CD4-positive, alpha-beta memory T cell (primary cell): ENCODE measurements around the gene TNFSF13. TPM values are rescaled to one million over a fixed set of nuclear protein-coding genes. Genes with fewer than 3 reads are reported as not detected.

Experiments used
- CTCF ChIA-PET: fragments of 350-600 bp; sonication (Branson Sonifier 250); formaldehyde crosslinking; loops from one replicate; lab custom pipeline; 2021; ENCODE audit warnings: inconsistent platforms; ENCODE audit not compliant: partially characterized antibody; lab: Charles Lee
- POLR2A ChIA-PET: fragments of 350-600 bp; sonication (Branson Sonifier 250); formaldehyde crosslinking; loops from one replicate; lab custom pipeline; 2021; ENCODE audit not compliant: partially characterized antibody; lab: Charles Lee
- DNase-seq, 5 donors: peaks; one replicate each; pipeline versions ENCODE4 v3.0.0 to v3.0.0-alpha.2; 2020 to 2022; ENCODE audit warnings: mixed read lengths in 1 of 5
- H3K27ac ChIP-seq: one replicate; pipeline ENCODE4 v1.7.0; 2013; ENCODE audit warnings: low read depth, low read length
- H3K27me3 ChIP-seq: 2 replicates; pipeline ENCODE4 v1.7.0; 2013; ENCODE audit warnings: mild to moderate bottlenecking, low read length, moderate library complexity; ENCODE audit not compliant: insufficient read depth
- H3K36me3 ChIP-seq: 2 replicates; pipeline ENCODE4 v1.7.0; 2013; ENCODE audit warnings: mild to moderate bottlenecking, low read length, moderate library complexity; ENCODE audit not compliant: insufficient read depth
- H3K4me1 ChIP-seq: 2 replicates; pipeline ENCODE4 v1.7.0; 2013; ENCODE audit warnings: mild to moderate bottlenecking, low read length, moderate library complexity; ENCODE audit not compliant: insufficient read depth
- H3K4me3 ChIP-seq, 2 donors: one replicate each; pipeline ENCODE4 v1.7.0; 2013; ENCODE audit warnings: low read length in 2 of 2, mild to moderate bottlenecking in 1 of 2
- H3K9me3 ChIP-seq, 2 donors: one replicate each; pipeline ENCODE4 v1.7.0; 2013; ENCODE audit warnings: low read length in 2 of 2, control low read depth in 1 of 2; ENCODE audit not compliant: control insufficient read depth in 1 of 2
- H3K27ac Mint-ChIP-seq, 7 donors: one replicate each; pipeline ENCODE4 v1.8.0; 2020 to 2021; ENCODE audit warnings: mixed read lengths in 7 of 7, mild to moderate bottlenecking in 6 of 7, inconsistent platforms in 3 of 7, moderate library complexity in 3 of 7
- H3K27me3 Mint-ChIP-seq, 2 donors: one replicate each; pipeline ENCODE4 v1.8.0; 2020 to 2021; ENCODE audit warnings: mixed read lengths in 2 of 2
- H3K36me3 Mint-ChIP-seq, 2 donors: one replicate each; pipeline ENCODE4 v1.8.0; 2020 to 2021; ENCODE audit warnings: mixed read lengths in 2 of 2, inconsistent platforms in 1 of 2, mild to moderate bottlenecking in 1 of 2
- H3K4me1 Mint-ChIP-seq, 4 donors: one replicate each; pipeline ENCODE4 v1.8.0; 2020 to 2021; ENCODE audit warnings: mixed read lengths in 4 of 4, mild to moderate bottlenecking in 1 of 4
- H3K4me3 Mint-ChIP-seq, 8 donors: one replicate each; pipeline ENCODE4 v1.8.0; 2020 to 2021; ENCODE audit warnings: mixed read lengths in 8 of 8, mild to moderate bottlenecking in 7 of 8, moderate library complexity in 6 of 8, inconsistent platforms in 3 of 8
- H3K9me3 Mint-ChIP-seq, 8 donors: one replicate each; pipeline ENCODE4 v1.8.0; 2020 to 2021; ENCODE audit warnings: mixed read lengths in 8 of 8, mild to moderate bottlenecking in 5 of 8, inconsistent platforms in 3 of 8, moderate library complexity in 1 of 8
- intact Hi-C: fragments of 100-400 bp; cut with micrococcal nuclease; formaldehyde crosslinking; loops from one replicate; pipeline ENCODE4 v1.15.1; 2023
- polyA plus RNA-seq, 2 donors: library from polyadenylated mRNA; unstranded; fragments of 300-500 nt; fragmentation: Illumina TruSeq; gene quantifications; one replicate each; pipeline ENCODE4 v1.2.3, GENCODE V29; 2021
- total RNA-seq, 2 experiments: library from RNA; stranded (reverse); gene quantifications; one replicate each; pipeline ENCODE4 v1.2.3, GENCODE V29; 2021

TNFSF13 gene
- total and polyA plus RNA-seq, 4 experiments from 2014 or later = 0.68 to 3.8 (median 2.9) TPM; not detected in 1

DNA sequence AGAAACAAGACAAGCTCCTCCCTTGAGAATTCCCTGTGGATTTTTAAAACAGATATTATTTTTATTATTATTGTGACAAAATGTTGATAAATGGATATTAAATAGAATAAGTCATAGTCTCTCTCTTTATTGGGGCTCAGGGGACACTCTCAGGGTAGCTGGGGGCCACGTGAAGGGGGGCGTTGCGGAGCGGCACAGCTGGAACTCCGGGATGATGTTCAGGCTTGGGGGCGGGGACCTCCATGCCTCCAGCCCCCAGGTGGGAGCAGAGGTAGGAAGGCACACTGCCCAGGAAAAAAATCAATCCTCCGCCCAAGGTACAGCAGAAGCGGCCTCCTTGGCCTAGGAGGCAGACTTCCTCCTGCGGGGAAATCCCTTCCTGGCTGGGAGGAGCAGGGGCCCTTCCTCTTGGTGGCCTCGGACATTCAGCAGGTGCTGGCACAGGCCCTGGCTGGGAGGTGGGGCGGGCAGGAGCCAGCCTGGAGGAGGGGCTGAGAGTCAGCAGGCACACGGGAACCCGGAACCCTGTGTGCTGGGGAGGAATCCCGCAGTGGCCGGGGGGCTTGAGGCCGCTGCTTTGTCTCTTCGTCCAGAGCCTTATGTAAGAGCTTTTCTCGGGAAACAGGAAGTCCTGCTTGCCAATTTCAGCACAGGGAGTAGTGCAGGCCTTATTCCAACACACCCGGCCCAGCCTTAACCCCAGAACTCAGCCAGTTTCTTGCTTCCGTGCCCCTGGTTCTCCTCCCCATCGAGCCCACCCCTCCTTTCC lies 591 bp upstream of the TNFSF13 start:
- DNase-seq = no peak
- Histone ChIP-seq H3K27ac (no peak overlapping the region), H3K36me3 (peaks cover 7% of the 10 kb centered on the region), H3K4me1 (peaks cover 42% of the 10 kb centered on the region), H3K9me3 (no peaks in the 10 kb centered on the region), H3K4me3 (no peak overlapping the region), H3K27me3 (no peaks in the 10 kb centered on the region)
- Mint-ChIP-seq H3K9me3 (no peaks in the 10 kb centered on the region), H3K27me3 (no peaks in the 10 kb centered on the region), H3K4me3 (no peak overlapping the region), H3K4me1 (peaks cover 36 to 51% (median 40%) of the 10 kb centered on the region in 4 donors), H3K27ac (peak overlapping the region in 2 of 7 donors; percentile 10 to 59), H3K36me3 (peaks cover 24 to 29% of the 10 kb centered on the region in 2 donors)
- ChIA-PET CTCF (interaction anchor here (1.1 to 4.5 kb wide), 5 partner anchors 42 to 202 kb away, joined by 3 to 173 read pairs (median 6); partner anchors contain the start of genes TMEM95 and WRAP53), POLR2A (interaction anchor here (0.6 to 7.8 kb wide), 6 partner anchors 9 to 210 kb away, joined by 3 to 56 read pairs (median 5); partner anchors contain the start of genes POLR2A, TNFSF12 and TP53)
- intact Hi-C loops = no loop called here

DNA sequence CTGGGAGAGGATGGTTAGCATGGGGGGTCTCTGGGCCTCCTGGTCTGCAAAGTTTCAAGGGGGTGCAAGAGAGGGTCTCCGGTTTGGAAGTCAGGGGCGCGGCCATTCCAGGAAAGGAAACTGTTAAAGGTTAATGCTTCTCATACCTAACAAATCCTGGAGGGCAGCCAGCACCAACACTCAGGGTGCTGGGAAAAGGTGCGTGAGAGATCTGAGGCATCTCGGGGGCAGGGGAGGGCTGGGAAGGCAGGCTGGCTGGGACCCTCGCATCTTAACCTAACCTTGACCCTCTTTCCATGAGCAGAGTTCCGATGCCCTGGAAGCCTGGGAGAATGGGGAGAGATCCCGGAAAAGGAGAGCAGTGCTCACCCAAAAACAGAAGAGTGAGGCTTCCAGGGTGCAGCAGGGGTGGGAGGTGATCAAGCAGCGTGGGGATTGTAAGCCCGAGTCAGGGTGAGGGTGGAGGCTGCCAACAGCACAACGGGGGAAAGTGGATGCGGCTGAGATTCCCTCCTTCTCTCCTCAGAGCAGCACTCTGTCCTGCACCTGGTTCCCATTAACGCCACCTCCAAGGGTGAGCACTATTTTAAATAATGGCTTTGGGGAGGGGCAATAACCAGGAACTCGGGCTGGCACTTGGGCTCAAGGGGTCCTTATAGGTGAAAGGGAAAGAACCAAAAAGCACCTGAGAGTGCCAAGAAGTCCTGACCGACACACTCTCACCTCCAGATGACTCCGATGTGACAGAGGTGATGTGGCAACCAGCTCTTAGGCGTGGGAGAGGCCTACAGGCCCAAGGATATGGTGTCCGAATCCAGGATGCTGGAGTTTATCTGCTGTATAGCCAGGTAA lies 996 bp downstream of the TNFSF13 start:
- no peaks in the 10 kb centered on the region for H3K9me3 ChIP-seq
- DNase-seq = no peak
- Mint-ChIP-seq H3K27me3 (no peaks in the 10 kb centered on the region), H3K4me1 (peaks cover 32 to 46% (median 37%) of the 10 kb centered on the region in 4 donors), H3K9me3 (no peaks in the 10 kb centered on the region), H3K36me3 (peaks cover 20 to 29% of the 10 kb centered on the region in 2 donors), H3K4me3 (peak overlapping the region in 3 of 8 donors; percentile 20 to 92 (median 39)), H3K27ac (peak overlapping the region in 3 of 7 donors; percentile 95 to 99 (median 95))
- no peak overlapping the region for H3K4me3 ChIP-seq
- POLR2A ChIA-PET = interaction anchor here (1.0 to 7.8 kb wide), 16 partner anchors 11 to 354 kb away, joined by 3 to 72 read pairs (median 18); partner anchors contain the start of genes ACAP1, MPDU1, POLR2A and TMEM102
- CTCF ChIA-PET = interaction anchor here (0.9 to 4.9 kb wide), 25 partner anchors 7 to 513 kb away, joined by 3 to 173 read pairs (median 8); partner anchors contain the start of genes ACAP1, CD68, SOX15 and TMEM102
- intact Hi-C loops = no loop called here
- no peaks in the 10 kb centered on the region for H3K27me3 ChIP-seq
- H3K36me3 ChIP-seq = peaks cover 15% of the 10 kb centered on the region
- H3K4me1 ChIP-seq = peaks cover 42% of the 10 kb centered on the region
- no peak overlapping the region for H3K27ac ChIP-seq

DNA sequence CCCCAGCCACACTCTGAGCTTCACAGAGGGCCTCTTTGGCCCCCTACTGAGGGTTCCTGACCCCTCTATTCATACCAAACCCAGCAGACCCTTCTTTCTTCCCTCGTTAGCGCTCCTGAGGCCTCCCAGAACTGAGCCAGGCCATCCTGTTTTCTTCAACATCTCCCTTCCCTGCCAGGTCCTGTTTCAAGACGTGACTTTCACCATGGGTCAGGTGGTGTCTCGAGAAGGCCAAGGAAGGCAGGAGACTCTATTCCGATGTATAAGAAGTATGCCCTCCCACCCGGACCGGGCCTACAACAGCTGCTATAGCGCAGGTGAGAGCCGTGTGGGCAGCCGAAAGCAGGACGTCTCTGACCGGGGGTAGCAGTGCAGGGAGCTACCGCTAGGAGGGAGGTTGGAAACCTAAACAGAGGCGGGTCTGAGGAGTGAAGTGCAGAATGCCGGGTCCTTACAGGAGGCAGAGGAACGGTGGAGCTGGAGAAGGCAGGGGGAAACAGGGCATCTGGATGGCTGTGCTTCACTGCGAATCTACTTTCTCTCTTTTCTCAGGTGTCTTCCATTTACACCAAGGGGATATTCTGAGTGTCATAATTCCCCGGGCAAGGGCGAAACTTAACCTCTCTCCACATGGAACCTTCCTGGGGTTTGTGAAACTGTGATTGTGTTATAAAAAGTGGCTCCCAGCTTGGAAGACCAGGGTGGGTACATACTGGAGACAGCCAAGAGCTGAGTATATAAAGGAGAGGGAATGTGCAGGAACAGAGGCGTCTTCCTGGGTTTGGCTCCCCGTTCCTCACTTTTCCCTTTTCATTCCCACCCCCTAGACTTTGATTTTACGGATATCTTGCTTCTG lies 1.9 kb downstream of the TNFSF13 start:
- Histone ChIP-seq H3K4me1 (peaks cover 38% of the 10 kb centered on the region), H3K4me3 (no peak overlapping the region), H3K27me3 (no peaks in the 10 kb centered on the region), H3K9me3 (no peaks in the 10 kb centered on the region), H3K36me3 (peaks cover 23% of the 10 kb centered on the region), H3K27ac (peak overlapping the region; percentile 96)
- peaks cover 17 to 33% of the 10 kb centered on the region in 2 donors for H3K36me3 Mint-ChIP-seq
- ChIA-PET POLR2A (interaction anchor here (0.6 to 7.8 kb wide), 25 partner anchors 8 to 355 kb away, joined by 3 to 72 read pairs (median 9); partner anchors contain the start of genes ACAP1, DVL2, MPDU1 and POLR2A), CTCF (interaction anchor here (0.7 to 4.9 kb wide), 54 partner anchors 8 to 514 kb away, joined by 3 to 173 read pairs (median 5); partner anchors contain the start of genes ACAP1, CD68, PLSCR3 and SLC2A4)
- H3K4me1 Mint-ChIP-seq = peaks cover 28 to 41% (median 34%) of the 10 kb centered on the region in 4 donors
- no peaks in the 10 kb centered on the region for H3K27me3 Mint-ChIP-seq
- intact Hi-C loops = loop anchor here (1.0 kb wide), 11 partner anchors 12 to 280 kb away; partner anchors contain the start of genes MPDU1 and WRAP53
- no peaks in the 10 kb centered on the region for H3K9me3 Mint-ChIP-seq
- peak in 2 of 5 donors; percentile 36 to 75 for DNase-seq
- peak overlapping the region; percentile 89 to 98 (median 94) for H3K4me3 Mint-ChIP-seq
- H3K27ac Mint-ChIP-seq = peak overlapping the region; percentile 95 to 99 (median 97)

DNA sequence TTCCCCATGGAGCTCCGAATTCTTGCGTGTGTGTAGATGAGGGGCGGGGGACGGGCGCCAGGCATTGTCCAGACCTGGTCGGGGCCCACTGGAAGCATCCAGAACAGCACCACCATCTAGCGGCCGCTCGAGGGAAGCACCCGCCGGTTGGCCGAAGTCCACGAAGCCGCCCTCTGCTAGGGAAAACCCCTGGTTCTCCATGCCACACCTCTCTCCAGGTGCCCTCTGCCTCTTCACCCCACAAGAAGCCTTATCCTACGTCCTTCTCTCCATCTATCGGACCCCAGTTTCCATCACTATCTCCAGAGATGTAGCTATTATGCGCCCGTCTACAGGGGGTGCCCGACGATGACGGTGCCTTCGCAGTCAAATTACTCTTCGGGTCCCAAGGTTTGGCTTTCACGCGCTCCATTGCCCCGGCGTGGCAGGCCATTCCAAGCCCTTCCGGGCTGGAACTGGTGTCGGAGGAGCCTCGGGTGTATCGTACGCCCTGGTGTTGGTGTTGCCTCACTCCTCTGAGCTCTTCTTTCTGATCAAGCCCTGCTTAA lies 2.6 kb downstream of the TNFSF13 start:
- intact Hi-C loops = loop anchor here (1.0 kb wide), 11 partner anchors 11 to 281 kb away; partner anchors contain the start of genes MPDU1 and WRAP53
- Histone ChIP-seq H3K4me3 (peak overlapping the region; percentile 72 to 84), H3K4me1 (peaks cover 37% of the 10 kb centered on the region), H3K9me3 (no peaks in the 10 kb centered on the region), H3K27me3 (no peaks in the 10 kb centered on the region), H3K27ac (peak overlapping the region; percentile 96), H3K36me3 (peaks cover 29% of the 10 kb centered on the region)
- Mint-ChIP-seq H3K4me3 (peak overlapping the region; percentile 89 to 98 (median 94)), H3K27me3 (no peaks in the 10 kb centered on the region), H3K36me3 (peaks cover 14 to 36% of the 10 kb centered on the region in 2 donors), H3K27ac (peak overlapping the region; percentile 95 to 99 (median 97)), H3K4me1 (peaks cover 25 to 37% (median 30%) of the 10 kb centered on the region in 4 donors), H3K9me3 (no peaks in the 10 kb centered on the region)
- DNase-seq = peak; percentile 75 to 85 (median 76)
- CTCF ChIA-PET = interaction anchor here (0.6 to 4.9 kb wide), 55 partner anchors 9 to 515 kb away, joined by 3 to 173 read pairs (median 5); partner anchors contain the start of genes ACAP1, CD68, PLSCR3 and SLC2A4
- POLR2A ChIA-PET = interaction anchor here (0.6 to 7.8 kb wide), 31 partner anchors 9 to 660 kb away, joined by 3 to 72 read pairs (median 6); partner anchors contain the start of genes ACAP1, DVL2, MPDU1 and POLR2A

DNA sequence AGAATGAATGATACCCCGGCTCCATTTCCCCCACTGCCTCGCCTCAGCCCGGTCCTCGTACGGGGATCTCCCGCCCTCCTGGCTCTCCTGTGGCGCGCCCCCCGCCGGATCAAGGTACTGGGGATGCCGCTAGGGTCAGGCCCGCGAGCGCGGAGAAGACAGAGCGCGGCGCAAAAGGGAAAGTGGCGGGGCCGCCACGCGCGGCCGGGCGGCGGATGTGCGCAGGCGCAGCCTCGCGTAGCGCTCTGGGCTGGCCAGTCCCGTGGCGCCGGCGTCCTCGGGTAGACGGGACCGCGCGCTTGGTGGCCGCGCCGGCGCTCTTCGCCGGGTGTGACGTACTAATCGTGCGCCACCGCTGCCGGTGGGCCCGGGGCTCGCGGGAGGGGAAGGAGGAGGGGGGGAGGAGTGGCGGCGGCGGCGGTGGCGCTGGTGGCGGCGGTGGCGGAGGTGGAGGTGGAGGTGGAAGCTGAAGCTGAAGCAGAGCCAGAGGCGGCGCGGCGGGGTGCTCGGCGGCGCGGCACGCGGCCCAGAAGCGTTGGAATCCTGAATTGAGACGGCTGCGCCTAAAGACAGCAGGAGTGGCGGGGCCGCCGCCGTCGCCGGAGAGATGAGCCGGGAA lies 3.1 kb downstream of the TNFSF13 start, which contains the start of gene SENP3:
SENP3 (plus strand) TSS at position 331 of the 619 bp plus-strand sequence. CDS start 1,158 bp downstream, outside the sequence.
- peaks cover 25% of the 10 kb centered on the region for H3K36me3 ChIP-seq
- peak within 1 kb of the TSS; percentile 72 to 84 for H3K4me3 ChIP-seq
- intact Hi-C loops = loop anchor here (1.0 kb wide), 11 partner anchors 11 to 281 kb away; partner anchors contain the start of genes MPDU1 and WRAP53
- peaks cover 37% of the 10 kb centered on the region for H3K4me1 ChIP-seq
- Mint-ChIP-seq H3K36me3 (peaks cover 11 to 34% of the 10 kb centered on the region in 2 donors), H3K4me1 (peaks cover 22 to 32% (median 29%) of the 10 kb centered on the region in 4 donors), H3K4me3 (peak within 1 kb of the TSS; percentile 89 to 98 (median 94)), H3K27ac (peak within 1 kb of the TSS; percentile 95 to 99 (median 97)), H3K27me3 (no peaks in the 10 kb centered on the region), H3K9me3 (no peaks in the 10 kb centered on the region)
- no peaks in the 10 kb centered on the region for H3K9me3 ChIP-seq
- peak; percentile 89 to 93 (median 91) for DNase-seq
- POLR2A ChIA-PET = interaction anchor here (0.6 to 7.8 kb wide), 27 partner anchors 9 to 659 kb away, joined by 3 to 72 read pairs (median 8); partner anchors contain the start of genes ACAP1, DVL2, MPDU1 and POLR2A
- H3K27me3 ChIP-seq = no peaks in the 10 kb centered on the region
- CTCF ChIA-PET = interaction anchor here (0.6 to 4.9 kb wide), 42 partner anchors 9 to 516 kb away, joined by 3 to 173 read pairs (median 6); partner anchors contain the start of genes ACAP1, CD68, PLSCR3 and SOX15
- H3K27ac ChIP-seq = peak within 1 kb of the TSS; percentile 96
